GM12878 (cell line): Measurements from ENCODE around the gene CARD11. TPM values are rescaled to one million over a fixed set of nuclear protein-coding genes. Genes with fewer than 3 reads are reported as not detected.

Experiments used
- ATAC-seq: fragments of 200-7000 bp; cut with Tn5 transposase; 3 replicates; pipeline ENCODE4 v1.9.1; 2020; ENCODE audit warnings: mild to moderate bottlenecking, moderate library complexity
- BruUV-seq: library from RNA; stranded (reverse); fragments of 400-500 nt; replicated peaks from 2 replicates; lab custom pipeline; 2021; lab: Mats Ljungman, UMichigan
- CTCF ChIA-PET: fragments of 300-600 bp; sonication (Branson Sonifier 250); formaldehyde crosslinking; extraction: SDS; loops from one replicate; lab custom pipeline; 2021; ENCODE audit warnings: inconsistent platforms; lab: Yijun Ruan, JAX
- POLR2A ChIA-PET: fragments of 350-600 bp; formaldehyde crosslinking; extraction: SDS; loops from one replicate; lab custom pipeline; 2021; ENCODE audit warnings: inconsistent platforms; lab: Charles Lee
- RAD21 ChIA-PET: fragments of 300-600 bp; sonication (Branson Sonifier 250); formaldehyde crosslinking; loops from one replicate; lab custom pipeline; 2023; ENCODE audit warnings: antibody characterized with exemption; ENCODE audit not compliant: unreplicated experiment; lab: Charles Lee
- SMC1A ChIA-PET: fragments of 300-600 bp; sonication (Branson Sonifier 250); formaldehyde crosslinking; loops from one replicate; lab custom pipeline; 2023; ENCODE audit not compliant: unreplicated experiment, uncharacterized antibody; lab: Charles Lee
- DNase-seq: peaks from one replicate; pipeline ENCODE4 v3.0.0-alpha.2; 2011; ENCODE audit warnings: low read depth, low spot score
- FAIRE-seq: peaks from 3 replicates; lab custom pipeline; 2011; peaks lifted over from hg19 to GRCh38; lab: Jason Lieb, UNC
- H2AFZ ChIP-seq: 2 replicates; pipeline ENCODE4 v1.6.0; 2011; ENCODE audit warnings: low read depth, low read length, control low read depth; ENCODE audit not compliant: control insufficient read depth
- H3K27ac ChIP-seq: 2 replicates; pipeline ENCODE4 v1.5.1; 2011; ENCODE audit warnings: control low read depth; ENCODE audit not compliant: control insufficient read depth, insufficient read depth
- H3K27me3 ChIP-seq, 2 experiments: replicated peaks in 1 of 2; 2 replicates each; pipeline versions ENCODE4 v1.6.0 to v1.6.1; 2011; ENCODE audit warnings: low read length in 1 of 2; ENCODE audit not compliant: control insufficient read depth in 2 of 2, insufficient read depth in 2 of 2
- H3K36me3 ChIP-seq, 2 experiments: 2 replicates each; pipeline ENCODE4 v1.5.1; 2011; ENCODE audit warnings: low read length in 1 of 2; ENCODE audit not compliant: control insufficient read depth in 2 of 2, insufficient read depth in 2 of 2
- H3K4me1 ChIP-seq: 2 replicates; pipeline ENCODE4 v1.6.1; 2011; ENCODE audit warnings: mild to moderate bottlenecking, low read length, moderate library complexity, mixed read lengths; ENCODE audit not compliant: control insufficient read depth, insufficient read depth
- H3K4me2 ChIP-seq: 2 replicates; pipeline ENCODE4 v1.6.0; 2011; ENCODE audit warnings: control low read depth; ENCODE audit not compliant: control insufficient read depth, insufficient read depth
- H3K4me3 ChIP-seq: fragments of 200-600 bp; sonication (generic); 2 replicates; pipeline ENCODE4 v1.5.1; 2016
- H3K79me2 ChIP-seq: 2 replicates; pipeline ENCODE4 v1.6.0; 2011; ENCODE audit warnings: low read length; ENCODE audit not compliant: control insufficient read depth, insufficient read depth
- H3K9ac ChIP-seq: 2 replicates; pipeline ENCODE4 v1.8.0; 2011; ENCODE audit warnings: low read length, control low read depth, mixed read lengths; ENCODE audit not compliant: control insufficient read depth, insufficient read depth
- H3K9me3 ChIP-seq: replicated peaks from 3 replicates; pipeline ENCODE4 v1.5.1; 2011; ENCODE audit warnings: mild to moderate bottlenecking, low read length; ENCODE audit not compliant: control insufficient read depth, insufficient read depth
- H4K20me1 ChIP-seq: 2 replicates; pipeline ENCODE4 v1.6.0; 2011; ENCODE audit not compliant: control insufficient read depth, insufficient read depth
- ATF7 ChIP-seq: fragments of 450-650 bp; IDR thresholded peaks from 2 replicates; pipeline ENCODE4 v1.6.1; 2016; ENCODE audit warnings: low read depth, mild to moderate bottlenecking
- DPF2 ChIP-seq: fragments of 450-650 bp; IDR thresholded peaks from 2 replicates; pipeline ENCODE4 v1.6.1; 2017; ENCODE audit warnings: mild to moderate bottlenecking
- GABPA ChIP-seq: IDR thresholded peaks from 2 replicates; pipeline ENCODE4 v1.6.1; 2014; ENCODE audit warnings: antibody characterized with exemption, low read depth, mild to moderate bottlenecking, inconsistent platforms
- IRF4 ChIP-seq: IDR thresholded peaks from 2 replicates; pipeline ENCODE4 v1.6.1; 2011; ENCODE audit warnings: low read depth, low read length
- JUNB ChIP-seq: IDR thresholded peaks from 2 replicates; pipeline ENCODE4 v1.6.1; 2016; ENCODE audit warnings: antibody characterized with exemption, mild to moderate bottlenecking
- MEF2B ChIP-seq: fragments of 450-650 bp; IDR thresholded peaks from 2 replicates; pipeline ENCODE4 v1.6.1; 2018; ENCODE audit warnings: mild to moderate bottlenecking, moderate library complexity; ENCODE audit not compliant: partially characterized antibody, poor library complexity, severe bottlenecking
- NR2C1 ChIP-seq: fragments of 450-650 bp; IDR thresholded peaks from 2 replicates; pipeline ENCODE4 v1.6.1; 2017; ENCODE audit warnings: antibody characterized with exemption, mild to moderate bottlenecking, moderate library complexity
- NR2F1 ChIP-seq: fragments of 450-650 bp; conservative IDR thresholded peaks from 2 replicates; pipeline ENCODE4 v1.6.1; 2017; ENCODE audit warnings: mild to moderate bottlenecking
- SMARCA5 ChIP-seq: fragments of 450-650 bp; IDR thresholded peaks from 2 replicates; pipeline ENCODE4 v1.6.1; 2017; ENCODE audit warnings: mild to moderate bottlenecking
- YY1 ChIP-seq: IDR thresholded peaks from 2 replicates; pipeline ENCODE4 v1.6.1; 2011; ENCODE audit warnings: low read depth, mild to moderate bottlenecking, low read length
- ZNF207 ChIP-seq: fragments of 450-650 bp; IDR thresholded peaks from 2 replicates; pipeline ENCODE4 v1.6.1; 2014; ENCODE audit warnings: antibody characterized with exemption, mild to moderate bottlenecking, borderline replicate concordance
- WGBS: methylation state at CpG from one replicate; pipeline ENCODE4 v1.1.6; 2016; ENCODE audit warnings: low lambda C conversion rate; ENCODE audit not compliant: insufficient replicate concordance, insufficient coverage; ENCODE audit errors: missing lambda C conversion rate; 5-methylcytosine and 5-hydroxymethylcytosine counted together
- in situ Hi-C: fragments of 300-500 bp; cut with MboI; formaldehyde crosslinking; loops from 9 replicates; pipeline ENCODE4 v1.14.3; 2018; ENCODE audit warnings: mixed read lengths
- intact Hi-C: fragments of 100-400 bp; cut with micrococcal nuclease; formaldehyde crosslinking; loops from one replicate; pipeline ENCODE4 v1.14.2; 2022; ENCODE audit not compliant: unreplicated experiment
- polyA plus RNA-seq, 11 experiments: library from polyadenylated mRNA; depleted of rRNA in 4 of 11; unstranded in 6 of 11; stranded (reverse) in 5 of 11; fragments of >200 nt; fragmentation: Nextera tagmentation in 4 of 11; fragmentation: Illumina TruSeq in 1 of 11; extraction: Ambion mirVana in 4 of 11; extraction: Trizol in 1 of 11; gene quantifications; 1 replicate in 1 of 11; 2 replicates in 10 of 11; pipeline versions ENCODE4 v1.2.1 to v1.2.3, GENCODE V29; 2011 to 2016; ENCODE audit warnings: inconsistent platforms in 2 of 11, missing spikeins in 2 of 11, low read depth in 1 of 11
- total RNA-seq, 4 experiments: library from RNA; depleted of rRNA in 3 of 4; stranded (reverse); fragments of >200 nt in 3 of 4; fragmentation: Illumina TruSeq in 1 of 4; extraction: Trizol in 1 of 4; gene quantifications; 2 replicates each; pipeline versions ENCODE4 v1.2.1 to v1.2.3, GENCODE V29; 2013 to 2021
- TF ChIP-seq, protein P1 (sequence below): fragments of 450-650 bp; IDR thresholded peaks from 2 replicates; pipeline ENCODE4 v1.6.1; 2017; ENCODE audit warnings: low read depth, mild to moderate bottlenecking, moderate library complexity
- TF ChIP-seq, protein P2 (sequence below): IDR thresholded peaks from 2 replicates; pipeline ENCODE4 v1.6.1; 2011; ENCODE audit warnings: borderline replicate concordance, low read depth, mild to moderate bottlenecking, moderate library complexity, low read length; ENCODE audit not compliant: insufficient read depth, poor library complexity, severe bottlenecking
- TF ChIP-seq, protein P3 (sequence below): fragments of 150-350 bp; IDR thresholded peaks from 2 replicates; pipeline ENCODE4 v1.6.1; 2016; ENCODE audit warnings: low read depth, low read length

The CARD11 gene
- total and polyA plus RNA-seq, 10 of the 15 experiments (the other 5 are each of a cell fraction or from before 2014, with no cell fraction given): 0.27 to 72.0 (median 28.4) TPM

DNA sequence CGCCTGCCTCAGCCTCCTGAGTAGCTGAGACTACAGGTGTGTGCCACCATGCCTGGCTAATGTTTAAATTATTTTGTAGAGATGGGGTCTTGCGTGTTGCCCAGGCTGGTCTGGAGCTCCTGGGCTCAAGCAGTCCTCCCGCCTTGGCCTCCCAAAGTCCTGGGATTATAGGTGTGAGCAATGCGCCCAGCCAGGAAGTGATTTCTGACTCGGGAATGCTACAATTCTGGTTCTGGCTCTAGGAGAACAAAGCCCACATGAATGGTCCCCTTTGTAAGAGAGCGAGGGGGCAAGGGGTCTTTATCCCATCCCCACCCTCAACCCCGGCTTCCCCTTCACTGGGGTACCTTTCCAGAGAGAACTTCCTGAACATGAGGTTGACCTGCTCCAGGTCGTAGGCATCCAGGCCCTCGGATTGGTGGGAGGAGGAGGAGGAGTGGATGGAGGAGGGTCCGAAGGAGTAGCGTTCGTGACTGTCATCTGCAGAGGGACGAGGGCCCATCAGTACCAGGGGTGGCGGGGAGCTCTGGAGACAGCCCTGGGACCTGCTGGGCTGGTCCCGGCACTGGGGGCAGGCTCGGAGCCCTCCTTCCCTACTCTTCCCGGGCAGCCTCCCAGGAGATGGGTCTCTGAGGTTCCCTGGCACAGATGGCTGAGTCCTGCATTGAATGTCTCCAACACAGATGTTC is 119.6 kb downstream of the CARD11 start:
- POLR2A ChIA-PET: interaction anchor here (0.5 kb wide), 1 partner anchor 10 kb away, joined by 7 read pairs; no protein-coding TSS in a partner anchor
- H3K9ac ChIP-seq: no peak overlapping the region
- H3K79me2 ChIP-seq: no peaks in the 10 kb centered on the region
- CTCF ChIA-PET: no interaction called here
- DNase-seq: no peak
- H3K4me2 ChIP-seq: no peak overlapping the region
- no peaks in the 10 kb centered on the region for H4K20me1 ChIP-seq
- TF ChIP-seq IRF4: no peak
- no peak for TF ChIP-seq SMARCA5
- TF ChIP-seq, protein P1, sequence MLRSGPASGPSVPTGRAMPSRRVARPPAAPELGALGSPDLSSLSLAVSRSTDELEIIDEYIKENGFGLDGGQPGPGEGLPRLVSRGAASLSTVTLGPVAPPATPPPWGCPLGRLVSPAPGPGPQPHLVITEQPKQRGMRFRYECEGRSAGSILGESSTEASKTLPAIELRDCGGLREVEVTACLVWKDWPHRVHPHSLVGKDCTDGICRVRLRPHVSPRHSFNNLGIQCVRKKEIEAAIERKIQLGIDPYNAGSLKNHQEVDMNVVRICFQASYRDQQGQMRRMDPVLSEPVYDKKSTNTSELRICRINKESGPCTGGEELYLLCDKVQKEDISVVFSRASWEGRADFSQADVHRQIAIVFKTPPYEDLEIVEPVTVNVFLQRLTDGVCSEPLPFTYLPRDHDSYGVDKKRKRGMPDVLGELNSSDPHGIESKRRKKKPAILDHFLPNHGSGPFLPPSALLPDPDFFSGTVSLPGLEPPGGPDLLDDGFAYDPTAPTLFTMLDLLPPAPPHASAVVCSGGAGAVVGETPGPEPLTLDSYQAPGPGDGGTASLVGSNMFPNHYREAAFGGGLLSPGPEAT: no peak
- TF ChIP-seq NR2C1: no peak
- no peak for TF ChIP-seq DPF2
- no peak for TF ChIP-seq JUNB
- no peak for TF ChIP-seq MEF2B
- no peak for TF ChIP-seq YY1
- no peak for TF ChIP-seq NR2F1
- TF ChIP-seq, protein P2, sequence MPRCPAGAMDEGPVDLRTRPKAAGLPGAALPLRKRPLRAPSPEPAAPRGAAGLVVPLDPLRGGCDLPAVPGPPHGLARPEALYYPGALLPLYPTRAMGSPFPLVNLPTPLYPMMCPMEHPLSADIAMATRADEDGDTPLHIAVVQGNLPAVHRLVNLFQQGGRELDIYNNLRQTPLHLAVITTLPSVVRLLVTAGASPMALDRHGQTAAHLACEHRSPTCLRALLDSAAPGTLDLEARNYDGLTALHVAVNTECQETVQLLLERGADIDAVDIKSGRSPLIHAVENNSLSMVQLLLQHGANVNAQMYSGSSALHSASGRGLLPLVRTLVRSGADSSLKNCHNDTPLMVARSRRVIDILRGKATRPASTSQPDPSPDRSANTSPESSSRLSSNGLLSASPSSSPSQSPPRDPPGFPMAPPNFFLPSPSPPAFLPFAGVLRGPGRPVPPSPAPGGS: no peak
- TF ChIP-seq GABPA: no peak
- TF ChIP-seq ZNF207: no peak
- TF ChIP-seq, protein P3, sequence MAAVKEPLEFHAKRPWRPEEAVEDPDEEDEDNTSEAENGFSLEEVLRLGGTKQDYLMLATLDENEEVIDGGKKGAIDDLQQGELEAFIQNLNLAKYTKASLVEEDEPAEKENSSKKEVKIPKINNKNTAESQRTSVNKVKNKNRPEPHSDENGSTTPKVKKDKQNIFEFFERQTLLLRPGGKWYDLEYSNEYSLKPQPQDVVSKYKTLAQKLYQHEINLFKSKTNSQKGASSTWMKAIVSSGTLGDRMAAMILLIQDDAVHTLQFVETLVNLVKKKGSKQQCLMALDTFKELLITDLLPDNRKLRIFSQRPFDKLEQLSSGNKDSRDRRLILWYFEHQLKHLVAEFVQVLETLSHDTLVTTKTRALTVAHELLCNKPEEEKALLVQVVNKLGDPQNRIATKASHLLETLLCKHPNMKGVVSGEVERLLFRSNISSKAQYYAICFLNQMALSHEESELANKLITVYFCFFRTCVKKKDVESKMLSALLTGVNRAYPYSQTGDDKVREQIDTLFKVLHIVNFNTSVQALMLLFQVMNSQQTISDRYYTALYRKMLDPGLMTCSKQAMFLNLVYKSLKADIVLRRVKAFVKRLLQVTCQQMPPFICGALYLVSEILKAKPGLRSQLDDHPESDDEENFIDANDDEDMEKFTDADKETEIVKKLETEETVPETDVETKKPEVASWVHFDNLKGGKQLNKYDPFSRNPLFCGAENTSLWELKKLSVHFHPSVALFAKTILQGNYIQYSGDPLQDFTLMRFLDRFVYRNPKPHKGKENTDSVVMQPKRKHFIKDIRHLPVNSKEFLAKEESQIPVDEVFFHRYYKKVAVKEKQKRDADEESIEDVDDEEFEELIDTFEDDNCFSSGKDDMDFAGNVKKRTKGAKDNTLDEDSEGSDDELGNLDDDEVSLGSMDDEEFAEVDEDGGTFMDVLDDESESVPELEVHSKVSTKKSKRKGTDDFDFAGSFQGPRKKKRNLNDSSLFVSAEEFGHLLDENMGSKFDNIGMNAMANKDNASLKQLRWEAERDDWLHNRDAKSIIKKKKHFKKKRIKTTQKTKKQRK: no peak
- no peak for TF ChIP-seq ATF7
- TF ChIP-seq, all 136 proteins: peak for 0
- Histone ChIP-seq H3K4me1 (no peaks in the 10 kb centered on the region), H3K36me3 (peaks cover 5 to 9% of the 10 kb centered on the region in 2 experiments), H3K27me3 (no peaks in the 10 kb centered on the region), H2AFZ (no peak overlapping the region), H3K27ac (no peak overlapping the region), H3K4me3 (no peak overlapping the region), H3K9me3 (no peaks in the 10 kb centered on the region; the same call in 2 of the 3 replicates)
- BruUV-seq: no TSS peak
- RAD21 ChIA-PET: no interaction called here
- FAIRE-seq: no peak
- in situ Hi-C loops: no loop called here
- ATAC-seq: no peak
- WGBS: 94% methylated on average over 16 of the region's 17 CpGs
- SMC1A ChIA-PET: interaction anchor here (0.7 kb wide), 1 partner anchor 13 kb away, joined by 3 read pairs; no protein-coding TSS in a partner anchor
- intact Hi-C loops: no loop called here
